H1 (cell line): ENCODE results near the gene PFN2. TPM values are rescaled to one million over a fixed set of nuclear protein-coding genes. Genes with fewer than 3 reads are reported as not detected.
A peak's percentile ranks its signal among the peaks of the same experiment; 100 is the strongest.

Experiments
- CBX5 ChIP-seq: fragments of 300-800, 300-1000 bp; sonication (generic); IDR thresholded peaks from 2 replicates; pipeline ENCODE4 v1.7.1; 2016; ENCODE audit warnings: antibody characterized with exemption, low read length, low read depth
- CHD2 ChIP-seq: IDR thresholded peaks from 2 replicates; pipeline ENCODE4 v1.6.1; 2012; ENCODE audit warnings: low read length, improper control_type of control experiment
- CREB1 ChIP-seq: IDR thresholded peaks from 2 replicates; pipeline ENCODE4 v1.6.1; 2012; ENCODE audit warnings: inconsistent platforms
- E2F6 ChIP-seq: IDR thresholded peaks from 2 replicates; pipeline ENCODE4 v1.6.1; 2012; ENCODE audit warnings: inconsistent platforms
- FOSL1 ChIP-seq: IDR thresholded peaks from 2 replicates; pipeline ENCODE4 v1.6.1; 2011; ENCODE audit warnings: mild to moderate bottlenecking, low read depth, low read length, moderate library complexity; ENCODE audit not compliant: insufficient read depth
- GABPA ChIP-seq: IDR thresholded peaks from 2 replicates; pipeline ENCODE4 v1.6.1; 2011; ENCODE audit warnings: mild to moderate bottlenecking, low read length, moderate library complexity, borderline replicate concordance; ENCODE audit not compliant: insufficient read depth
- HDAC2 ChIP-seq, 2 experiments: fragments of 300-600 bp in 1 of 2; sonication (generic) in 1 of 2; IDR thresholded peaks; 2 replicates each; pipeline ENCODE4 v1.6.1; 2011 to 2012; ENCODE audit warnings: low read depth in 2 of 2, low read length in 2 of 2, mild to moderate bottlenecking in 2 of 2, moderate library complexity in 2 of 2, borderline replicate concordance in 1 of 2, inconsistent platforms in 1 of 2
- HDAC6 ChIP-seq: IDR thresholded peaks from one replicate; pipeline ENCODE4 v1.7.1; 2012; ENCODE audit warnings: low read depth, mild to moderate bottlenecking, inconsistent platforms, low read length, moderate library complexity
- NANOG ChIP-seq: IDR thresholded peaks from 2 replicates; pipeline ENCODE4 v1.6.1; 2011; ENCODE audit warnings: low read length, low read depth, mild to moderate bottlenecking, inconsistent platforms; ENCODE audit not compliant: insufficient read depth, poor library complexity, severe bottlenecking
- POLR2AphosphoS5 ChIP-seq: IDR thresholded peaks from 2 replicates; pipeline ENCODE4 v1.6.1; 2011; ENCODE audit warnings: low read depth, low read length
- POU5F1 ChIP-seq: IDR thresholded peaks from 2 replicates; pipeline ENCODE4 v1.6.1; 2011; ENCODE audit warnings: low read depth, mild to moderate bottlenecking, low read length, moderate library complexity
- RAD21 ChIP-seq, 2 experiments: IDR thresholded peaks in 1 of 2; conservative IDR thresholded peaks in 1 of 2; 2 replicates each; pipeline ENCODE4 v1.6.1; 2011; ENCODE audit warnings: low read depth in 2 of 2, low read length in 2 of 2, improper control_type of control experiment in 1 of 2, inconsistent platforms in 1 of 2, mild to moderate bottlenecking in 1 of 2, moderate library complexity in 1 of 2
- RFX5 ChIP-seq: IDR thresholded peaks from 2 replicates; pipeline ENCODE4 v1.6.1; 2011; ENCODE audit warnings: low read depth, low read length, improper control_type of control experiment, borderline replicate concordance
- RNF2 ChIP-seq: fragments of 200-900, 300-1000 bp; sonication (generic); IDR thresholded peaks from 2 replicates; pipeline ENCODE4 v1.7.1; 2016; ENCODE audit warnings: borderline replicate concordance, low read depth, mild to moderate bottlenecking, antibody characterized with exemption, low read length; ENCODE audit not compliant: poor library complexity, severe bottlenecking; ENCODE audit errors: missing control alignments
- SAP30 ChIP-seq: fragments of 300-600 bp; sonication (generic); IDR thresholded peaks from 2 replicates; pipeline ENCODE4 v1.7.1; 2012; ENCODE audit warnings: low read length, moderate library complexity, mild to moderate bottlenecking, inconsistent platforms; ENCODE audit not compliant: insufficient read depth, insufficient replicate concordance
- SIN3A ChIP-seq, 2 experiments: IDR thresholded peaks in 1 of 2; conservative IDR thresholded peaks in 1 of 2; 2 replicates each; pipeline ENCODE4 v1.6.1; 2011 to 2012; ENCODE audit warnings: low read length in 2 of 2, improper control_type of control experiment in 1 of 2, low read depth in 1 of 2, mild to moderate bottlenecking in 1 of 2
- SP4 ChIP-seq: IDR thresholded peaks from 2 replicates; pipeline ENCODE4 v1.6.1; 2012; ENCODE audit warnings: low read length, inconsistent platforms
- SUZ12 ChIP-seq: fragments of 200-600 bp; sonication (generic); IDR thresholded peaks from 2 replicates; pipeline ENCODE4 v1.6.1; 2012; ENCODE audit warnings: mild to moderate bottlenecking, inconsistent platforms, low read length, moderate library complexity, mixed read lengths
- TAF7 ChIP-seq: optimal IDR thresholded peaks from 2 replicates; pipeline ENCODE3; 2011; ENCODE audit warnings: low read depth, mild to moderate bottlenecking, inconsistent platforms, low read length, moderate library complexity, borderline replicate concordance
- TBP ChIP-seq: IDR thresholded peaks from 2 replicates; pipeline ENCODE4 v1.6.1; 2011; ENCODE audit warnings: low read depth, low read length, improper control_type of control experiment
- TCF12 ChIP-seq: IDR thresholded peaks from 2 replicates; pipeline ENCODE4 v1.6.1; 2011; ENCODE audit warnings: low read depth, mild to moderate bottlenecking, low read length
- TEAD4 ChIP-seq: IDR thresholded peaks from 2 replicates; pipeline ENCODE4 v1.6.1; 2012; ENCODE audit warnings: low read depth, low read length, inconsistent platforms, mixed read lengths
- polyA plus RNA-seq, 7 experiments: library from polyadenylated mRNA; depleted of rRNA in 3 of 7; stranded (reverse) in 5 of 7; unstranded in 2 of 7; fragments of >200 nt in 5 of 7; fragments of 200-250 nt in 2 of 7; gene quantifications; 1 replicate in 5 of 7; 2 replicates in 1 of 7; 4 replicates in 1 of 7; pipeline versions ENCODE4 v1.2.1 to v1.2.3, GENCODE V29; 2011 to 2013; ENCODE audit warnings: missing spikeins in 2 of 7, mixed read lengths in 2 of 7
- total RNA-seq: library from RNA; stranded (reverse); fragmentation: NEBNext Ultra II Directional; extraction: Animal tissue kit (Norgen Biotek cat#: 25700); gene quantifications from 2 replicates; pipeline ENCODE4 v1.2.1, GENCODE V29; 2021

The PFN2 gene
- total and polyA plus RNA-seq, 2 of the 8 experiments (the other 6 are each of a cell fraction or from before 2014, with no cell fraction given) = 175 to 311 TPM

- TF ChIP-seq RFX5 (no peak), CREB1 (peak; percentile 38; the same call in 1 of the 2 replicates), NANOG (no peak), SAP30 (no peak), SP4 (peak; percentile 82; the same call in 1 of the 2 replicates), POU5F1 (no peak), HDAC6 (no peak), SUZ12 (no peak), TCF12 (0 out of 2 replicates have a peak, but pooled peaks have one; percentile 21), CHD2 (no peak), SIN3A (conservative IDR thresholded peaks at IDR 0.05 in 1 of 2, IDR thresholded peaks at IDR 0.05 in 1 of 2; ENCODE audit: low read depth in 1 of 2, low read length in 2 of 2) (0 out of 4 replicates have a peak, but pooled peaks of 1 of the 2 experiments have one; percentile 35), GABPA (no peak), TAF7 (peak; percentile 88), RNF2 (no peak), FOSL1 (no peak), POLR2AphosphoS5 (peak; percentile 87), RAD21 (IDR thresholded peaks at IDR 0.05 in 1 of 2, conservative IDR thresholded peaks at IDR 0.05 in 1 of 2; ENCODE audit: low read depth in 2 of 2, low read length in 2 of 2) (peak in 1 of 2 experiments; percentile 13; a peak in 2 of 4 replicates), TBP (peak; percentile 82), CBX5 (no peak), TEAD4 (peak; percentile 91), HDAC2 (IDR thresholded peaks at IDR 0.05; ENCODE audit: borderline replicate concordance in 1 of 2, low read depth in 2 of 2, low read length in 2 of 2) (no peak), E2F6 (peak; percentile 62)
Observed at GRCh38 chr3:149969110-149969939, 1.4 kb downstream of the PFN2 start (continued).
